Kidney (tissue), 14 donors: Measurements from ENCODE around the gene HOXB8. TPM values are rescaled to one million over a fixed set of nuclear protein-coding genes. Genes with fewer than 3 reads are reported as not detected.

Experiments
- DNase-seq, 5 donors: peaks; one replicate each; pipeline ENCODE4 v3.0.0-alpha.2; 2013 to 2020
- FAIRE-seq: peaks from 2 replicates; lab custom pipeline; 2012; peaks lifted over from hg19 to GRCh38; lab: Jason Lieb, UNC
- H3K27ac ChIP-seq, 2 donors: one replicate each; pipeline ENCODE4 v1.7.0; 2013; ENCODE audit warnings: low read depth in 2 of 2, low read length in 2 of 2, inconsistent platforms in 1 of 2
- H3K27me3 ChIP-seq: one replicate; pipeline ENCODE4 v1.7.1; 2013; ENCODE audit warnings: low read length, inconsistent platforms; ENCODE audit not compliant: control insufficient read depth, insufficient read depth
- H3K36me3 ChIP-seq, 3 donors: one replicate each; pipeline versions ENCODE4 v1.7.0 to v1.7.1; 2013; ENCODE audit warnings: low read length in 3 of 3, control low read depth in 1 of 3, inconsistent platforms in 1 of 3; ENCODE audit not compliant: insufficient read depth in 3 of 3, control insufficient read depth in 2 of 3
- H3K4me1 ChIP-seq, 3 donors: one replicate each; pipeline versions ENCODE4 v1.7.0 to v1.7.1; 2013; ENCODE audit warnings: low read length in 3 of 3, inconsistent platforms in 1 of 3, low read depth in 1 of 3; ENCODE audit not compliant: control insufficient read depth in 2 of 3, insufficient read depth in 2 of 3
- H3K4me3 ChIP-seq, 3 donors: one replicate each; pipeline versions ENCODE4 v1.7.0 to v1.8.1; 2013; ENCODE audit warnings: low read length in 3 of 3, control low read depth in 1 of 3, inconsistent platforms in 1 of 3
- H3K9ac ChIP-seq, 3 donors: one replicate each; pipeline versions ENCODE4 v1.7.0 to v1.7.1; 2013; ENCODE audit warnings: low read length in 3 of 3, control low read depth in 1 of 3, inconsistent platforms in 1 of 3
- H3K9me3 ChIP-seq, 3 donors: one replicate each; pipeline versions ENCODE4 v1.7.0 to v1.7.1; 2013; ENCODE audit warnings: low read length in 3 of 3, control low read depth in 1 of 3, inconsistent platforms in 1 of 3; ENCODE audit not compliant: control insufficient read depth in 2 of 3, insufficient read depth in 1 of 3
- intact Hi-C: fragments of 100-400 bp; cut with DNase I; formaldehyde crosslinking; loops from one replicate; pipeline ENCODE4 v1.11.1; 2022
- polyA plus RNA-seq: library from polyadenylated mRNA; stranded (reverse); fragments of 350-450 nt; fragmentation: Illumina TruSeq; extraction: RNeasy Lipid Tissue Mini Kit (QIAGEN cat#74804); gene quantifications from one replicate; pipeline ENCODE4 v1.2.3, GENCODE V29; 2014; ENCODE audit warnings: low read depth, low replicate concordance; ENCODE audit not compliant: insufficient read depth
- total RNA-seq: library from RNA; stranded (reverse); fragmentation: NEBNext Ultra II Directional; extraction: Animal tissue kit (Norgen Biotek cat#: 25700); gene quantifications from one replicate; pipeline ENCODE4 v1.2.1, GENCODE V29; 2021
- TF ChIP-seq, protein P1 (sequence below): IDR thresholded peaks from 3 replicates; pipeline ENCODE4 v1.5.1; 2012; ENCODE audit warnings: mild to moderate bottlenecking, moderate library complexity, borderline replicate concordance; ENCODE audit not compliant: insufficient read depth; ENCODE audit errors: extremely low read depth
- donor health status: control.
- donor health status: control.
- donor health status: control.
- donor health status: control.
- donor health status: control.
- donor health status: DM: yes; HTN: yes; CAD: no.
- donor health status: Normal renal cell carcinoma (clear cell type).

Gene HOXB8
- total and polyA plus RNA-seq, 2 donors from 2014 or later: 19.3 to 48.7 TPM

DNA sequence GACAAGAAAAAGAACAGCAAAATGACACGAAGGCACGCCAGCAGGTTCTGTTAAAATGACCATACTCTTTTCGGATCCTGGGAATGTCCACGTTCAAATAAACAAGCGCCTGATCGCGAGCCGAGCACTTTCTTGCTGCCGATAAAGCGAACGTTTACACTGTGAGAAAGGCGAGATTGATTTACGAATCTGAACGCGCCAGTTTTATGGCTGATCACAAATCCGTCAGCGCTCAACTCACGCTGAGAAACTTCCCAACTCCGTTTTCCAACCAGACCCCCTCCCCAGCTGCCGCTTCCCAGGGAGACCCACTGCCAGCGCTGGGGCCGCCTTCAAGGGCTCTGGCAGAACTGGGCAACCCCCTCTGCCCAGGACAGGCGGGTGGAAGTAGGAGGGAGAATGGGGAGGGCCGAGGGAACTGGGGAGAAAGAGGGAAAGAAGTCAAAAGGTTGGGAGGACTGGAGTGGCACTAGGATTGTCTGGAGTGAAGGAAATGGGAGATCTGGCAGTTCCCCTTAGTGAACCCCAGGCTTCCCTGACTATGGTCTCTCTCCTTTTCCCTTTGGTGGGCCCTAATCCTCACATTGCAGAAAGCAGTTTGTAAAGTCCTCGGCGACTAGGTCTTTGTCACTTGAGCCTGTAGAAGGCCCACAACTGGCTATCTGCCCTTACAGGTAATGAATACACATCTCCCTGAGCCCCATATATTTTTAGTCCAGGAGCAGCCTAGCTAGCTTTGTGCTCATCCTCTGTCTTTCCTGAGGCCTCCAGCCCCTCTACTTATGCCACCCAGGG, 43.9 kb downstream of the HOXB8 start:
- Histone ChIP-seq H3K27me3 (no peaks in the 10 kb centered on the region), H3K4me1 (peaks cover 17 to 35% (median 33%) of the 10 kb centered on the region in 3 donors), H3K27ac (peak overlapping the region; percentile 81 to 86), H3K4me3 (peak overlapping the region; percentile 32 to 51 (median 34)), H3K9me3 (no peaks in the 10 kb centered on the region), H3K9ac (peak overlapping the region; percentile 1 to 82 (median 68)), H3K36me3 (peaks cover 0 to 5% (median 0%) of the 10 kb centered on the region in 3 donors)
- intact Hi-C loops: no loop called here
- DNase-seq: peak in 4 of 5 donors; percentile 83 to 93 (median 88)
- FAIRE-seq: no peak
- TF ChIP-seq, protein P1, sequence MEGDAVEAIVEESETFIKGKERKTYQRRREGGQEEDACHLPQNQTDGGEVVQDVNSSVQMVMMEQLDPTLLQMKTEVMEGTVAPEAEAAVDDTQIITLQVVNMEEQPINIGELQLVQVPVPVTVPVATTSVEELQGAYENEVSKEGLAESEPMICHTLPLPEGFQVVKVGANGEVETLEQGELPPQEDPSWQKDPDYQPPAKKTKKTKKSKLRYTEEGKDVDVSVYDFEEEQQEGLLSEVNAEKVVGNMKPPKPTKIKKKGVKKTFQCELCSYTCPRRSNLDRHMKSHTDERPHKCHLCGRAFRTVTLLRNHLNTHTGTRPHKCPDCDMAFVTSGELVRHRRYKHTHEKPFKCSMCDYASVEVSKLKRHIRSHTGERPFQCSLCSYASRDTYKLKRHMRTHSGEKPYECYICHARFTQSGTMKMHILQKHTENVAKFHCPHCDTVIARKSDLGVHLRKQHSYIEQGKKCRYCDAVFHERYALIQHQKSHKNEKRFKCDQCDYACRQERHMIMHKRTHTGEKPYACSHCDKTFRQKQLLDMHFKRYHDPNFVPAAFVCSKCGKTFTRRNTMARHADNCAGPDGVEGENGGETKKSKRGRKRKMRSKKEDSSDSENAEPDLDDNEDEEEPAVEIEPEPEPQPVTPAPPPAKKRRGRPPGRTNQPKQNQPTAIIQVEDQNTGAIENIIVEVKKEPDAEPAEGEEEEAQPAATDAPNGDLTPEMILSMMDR: no peak

DNA sequence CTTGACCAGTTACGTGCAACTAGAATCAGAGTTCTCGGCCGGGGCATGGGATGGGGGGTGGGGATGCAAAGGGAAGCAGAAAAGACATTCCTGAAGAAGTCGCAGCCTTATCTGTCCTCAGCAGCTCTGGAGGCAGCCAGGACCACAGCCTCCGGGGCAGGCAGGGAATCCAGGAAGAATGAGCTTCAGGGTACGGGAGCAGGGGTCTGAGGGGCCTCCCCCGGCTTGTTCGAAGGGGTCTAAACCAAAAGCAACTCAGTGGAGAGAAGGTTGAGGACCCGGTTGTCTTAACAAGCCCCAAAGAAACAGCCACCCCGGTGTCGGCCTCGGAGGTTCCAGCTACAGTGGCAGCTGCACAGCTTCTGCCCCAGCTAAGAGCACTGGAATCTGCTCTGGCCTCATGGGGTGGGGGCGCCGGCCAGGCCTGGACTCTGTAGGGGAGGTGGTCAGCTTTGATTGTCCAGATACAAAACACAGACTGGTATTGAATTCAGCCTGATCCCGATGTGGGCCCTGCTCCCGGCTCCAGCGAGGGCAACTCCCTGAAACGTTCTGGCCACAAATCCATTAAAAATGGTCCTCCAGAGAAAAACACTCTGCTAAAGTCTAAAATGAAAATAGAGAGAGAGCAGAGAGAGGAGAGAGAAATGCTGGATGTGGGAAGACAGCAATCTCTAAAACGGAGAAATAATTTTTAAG, 44.6 kb downstream of the HOXB8 start:
- Histone ChIP-seq H3K4me3 (peak overlapping the region in 2 of 3 donors; percentile 13 to 51), H3K27ac (peak overlapping the region; percentile 81 to 86), H3K36me3 (peaks cover 2 to 5% (median 2%) of the 10 kb centered on the region in 3 donors), H3K4me1 (peaks cover 23 to 38% (median 35%) of the 10 kb centered on the region in 3 donors), H3K9ac (peak overlapping the region; percentile 1 to 82 (median 43)), H3K9me3 (no peaks in the 10 kb centered on the region), H3K27me3 (no peaks in the 10 kb centered on the region)
- TF ChIP-seq, protein P1: no peak
- intact Hi-C loops: no loop called here
- FAIRE-seq (no peak), DNase-seq (no peak)

DNA sequence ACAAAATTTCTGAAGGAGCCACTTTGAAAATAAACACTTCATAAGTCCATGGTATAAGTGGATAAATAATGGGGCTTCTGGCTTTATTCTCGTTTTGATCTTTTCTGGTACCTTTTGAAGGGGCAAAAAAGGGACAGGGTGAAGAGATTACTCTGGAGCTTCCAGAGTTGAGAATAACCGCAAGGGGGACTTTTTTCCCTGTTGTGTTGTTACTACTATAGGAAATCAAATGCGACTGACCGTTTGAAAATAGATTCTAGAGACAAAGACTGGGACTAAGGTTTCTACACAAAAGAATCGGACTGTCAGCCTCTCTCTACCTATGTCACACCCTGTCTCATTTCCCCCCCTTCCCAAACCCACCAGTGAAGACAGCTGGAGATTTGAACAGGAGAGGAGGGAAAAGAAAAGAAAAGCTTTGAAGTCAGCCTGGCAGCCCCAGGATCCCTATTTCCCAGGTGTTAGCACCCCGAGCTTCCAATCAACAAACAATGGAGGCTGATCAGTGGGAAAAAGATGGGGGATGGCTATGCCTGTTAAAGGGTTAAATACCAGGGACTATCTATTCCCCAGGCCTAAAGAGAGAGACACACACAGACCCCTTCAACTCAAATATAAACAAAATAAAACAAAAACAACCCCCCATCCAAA, 45.3 kb downstream of the HOXB8 start:
- intact Hi-C loops: no loop called here
- H3K9me3 ChIP-seq: no peaks in the 10 kb centered on the region
- DNase-seq (no peak), FAIRE-seq (no peak)
- H3K4me1 ChIP-seq: peaks cover 25 to 40% (median 38%) of the 10 kb centered on the region in 3 donors
- TF ChIP-seq, protein P1: no peak
- peak overlapping the region; percentile 31 to 82 (median 37) for H3K9ac ChIP-seq
- no peaks in the 10 kb centered on the region for H3K27me3 ChIP-seq
- H3K27ac ChIP-seq: peak overlapping the region; percentile 81 to 86
- peak overlapping the region in 1 of 3 donors; percentile 51 for H3K4me3 ChIP-seq
- peaks cover 2 to 5% (median 2%) of the 10 kb centered on the region in 3 donors for H3K36me3 ChIP-seq
